HuH-7 (cell line): ENCODE results near the gene PARM1.
A peak's percentile ranks its signal among the peaks of the same experiment; 100 is the strongest.

ENCODE experiments used
- DNase-seq: peaks from one replicate; pipeline ENCODE4 v3.0.0; 2011; ENCODE audit warnings: low spot score

Gene PARM1

GRCh38 chr4:74932832-74933561 is at the start of gene PARM1:
Gene PARM1, plus strand, starts transcription at chr4:74933116. Its CDS starts 212 bp downstream, at chr4:74933328.
- peak; percentile 74 for DNase-seq

GRCh38 chr4:74884266-74884665 is 48.6 kb upstream of the PARM1 start:
- peak; percentile 17 for DNase-seq

- DNase-seq: no peak
These were observed 46.4 kb upstream of the PARM1 start for GRCh38 chr4:74886484-74886883.

GRCh38 chr4:74890341-74890740 is 42.6 kb upstream of the PARM1 start:
- no peak for DNase-seq

GRCh38 chr4:74891037-74891436 is 41.9 kb upstream of the PARM1 start:
- DNase-seq: no peak

- no peak for DNase-seq
These were observed 39.7 kb upstream of the PARM1 start for GRCh38 chr4:74893171-74893570.

GRCh38 chr4:74896595-74896994 is 36.3 kb upstream of the PARM1 start:
- no peak for DNase-seq

GRCh38 chr4:74897386-74897785 is 35.5 kb upstream of the PARM1 start:
- DNase-seq: no peak

GRCh38 chr4:74900862-74901261 is 32.1 kb upstream of the PARM1 start:
- no peak for DNase-seq

GRCh38 chr4:74904509-74905065 is 28.3 kb upstream of the PARM1 start:
- no peak for DNase-seq

GRCh38 chr4:74906771-74907170 is 26.1 kb upstream of the PARM1 start:
- DNase-seq: no peak

- no peak for DNase-seq
These were observed 13.1 kb upstream of the PARM1 start for GRCh38 chr4:74919783-74920182.

GRCh38 chr4:74920704-74921103 is 12.2 kb upstream of the PARM1 start:
- DNase-seq: no peak

GRCh38 chr4:74921490-74921889 is 11.4 kb upstream of the PARM1 start:
- DNase-seq: no peak

GRCh38 chr4:74926007-74926406 is 6.9 kb upstream of the PARM1 start:
- no peak for DNase-seq

- DNase-seq: no peak
These were observed 2.8 kb upstream of the PARM1 start for GRCh38 chr4:74930162-74930561.

- no peak for DNase-seq
These were observed 1.5 kb upstream of the PARM1 start for GRCh38 chr4:74931376-74931775.

- no peak for DNase-seq
These were observed 906 bp upstream of the PARM1 start for GRCh38 chr4:74932010-74932409.

GRCh38 chr4:74933562-74934015 is 673 bp downstream of the PARM1 start:
- DNase-seq: peak; percentile 6

GRCh38 chr4:74934016-74934831 is 1.3 kb downstream of the PARM1 start:
- peak; percentile 21 for DNase-seq

- DNase-seq: no peak
These were observed 2.0 kb downstream of the PARM1 start for GRCh38 chr4:74934888-74935287.

- no peak for DNase-seq
These were observed 8.2 kb downstream of the PARM1 start for GRCh38 chr4:74941123-74941522.
